K562 treated with DMSO at 1 percent for 24 hours (cell line): ENCODE results near the gene C14orf180. TPM values are rescaled to one million over a fixed set of nuclear protein-coding genes. Genes with fewer than 3 reads are reported as not detected.

ENCODE experiments used
- total RNA-seq: library from RNA; unstranded; fragments of 300-600 nt; gene quantifications from 2 replicates; pipeline ENCODE4 v1.2.3, GENCODE V29; 2022; ENCODE audit warnings: low read depth; ENCODE audit not compliant: insufficient read depth

C14orf180 gene
- total RNA-seq, result not detected in 2 replicates

DNA sequence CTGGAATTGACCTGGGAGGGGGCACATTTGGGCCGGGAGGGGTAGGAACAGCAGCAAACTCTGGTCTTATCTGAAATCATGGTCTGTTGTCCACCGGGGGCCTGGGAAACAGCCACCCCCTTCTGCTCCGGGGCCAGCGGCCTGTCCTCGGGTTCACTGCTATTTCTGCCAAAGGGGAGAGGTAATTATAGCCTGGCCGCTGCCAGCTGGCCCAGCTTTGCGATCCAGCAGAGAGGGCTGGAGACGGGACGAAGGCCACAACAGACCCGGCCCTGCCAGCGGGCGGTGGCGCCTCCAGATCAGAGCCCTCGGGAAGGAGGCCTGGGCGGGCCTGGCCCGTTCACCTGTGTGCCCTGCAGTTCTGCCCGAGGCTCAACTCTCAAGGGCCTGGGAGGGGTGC is at the start of gene C14orf180:
TSS of gene C14orf180 (plus strand) at position 258 of the 400 bp plus-strand sequence. CDS start 6,667 bp downstream, outside the sequence.

DNA sequence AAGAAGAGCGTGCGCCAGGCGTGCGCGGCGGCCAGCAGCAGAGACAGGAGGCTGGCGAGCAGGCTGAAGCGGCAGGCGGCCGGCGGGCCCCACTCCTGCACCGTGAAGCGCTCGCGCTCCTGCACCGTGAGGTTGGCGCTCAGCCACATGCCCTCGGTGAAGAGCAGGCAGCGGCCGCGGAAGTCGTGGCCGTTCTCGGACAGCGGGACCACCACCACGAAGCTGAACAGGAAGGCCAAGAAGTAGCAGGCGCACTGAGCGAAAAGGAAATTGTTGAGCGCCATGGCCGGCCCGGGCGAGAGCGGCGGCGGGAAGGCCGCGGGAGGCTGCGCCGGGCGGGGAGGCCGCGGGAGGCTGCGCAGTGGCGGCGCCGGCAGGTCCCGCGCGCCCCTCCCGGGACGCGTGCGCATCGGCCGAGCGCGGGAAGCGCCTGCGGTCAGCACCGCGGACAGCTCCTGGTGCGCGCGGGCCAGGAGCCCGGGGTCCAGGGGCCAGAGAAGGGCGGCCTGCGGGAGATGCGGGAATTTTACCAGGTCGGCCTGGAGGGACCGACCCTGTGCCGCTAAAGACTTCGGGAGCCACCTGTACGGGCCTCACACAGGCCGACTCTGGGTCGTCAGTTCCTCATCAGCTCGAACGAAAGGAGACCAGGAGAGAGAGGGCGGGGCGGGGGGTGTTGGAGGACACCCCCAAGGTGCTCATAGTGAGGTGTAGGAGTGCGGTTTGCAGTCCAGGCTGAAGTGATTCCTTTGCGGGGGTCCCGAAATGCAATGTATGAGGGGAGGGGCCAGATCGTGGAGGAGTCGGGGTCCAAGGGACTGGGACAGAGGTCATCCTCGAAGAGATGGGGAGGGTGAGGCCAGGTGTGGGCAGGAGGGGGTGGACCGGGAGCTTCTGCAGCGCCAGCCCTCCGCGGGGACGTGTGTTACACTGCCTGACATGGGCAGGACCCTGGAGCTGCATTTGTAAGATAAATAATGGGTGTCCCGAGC is 25.2 kb downstream of the C14orf180 start, which contains the start of gene TMEM179:
TSS of gene TMEM179 (minus strand) at position 315 of the 992 bp plus-strand sequence. CDS start at position 284, 31 bp downstream.

Other genes with a start within 250 kb of the C14orf180 start
- 0.66 and 1.3 TPM in 2 replicates for gene TMEM179, start 25.0 kb downstream of the C14orf180 start, total RNA-seq
- 15.6 and 16.3 TPM in 2 replicates for gene INF2, start 109.9 kb downstream of the C14orf180 start, total RNA-seq
- gene ADSS1, start 144.5 kb downstream of the C14orf180 start, total RNA-seq, result 16.5 and 16.8 TPM in 2 replicates
- 152 and 169 TPM in 2 replicates for gene SIVA1, start 173.4 kb downstream of the C14orf180 start, total RNA-seq
- gene AKT1, start 216.0 kb downstream of the C14orf180 start, total RNA-seq, result 123 and 125 TPM in 2 replicates
- gene ZBTB42, start 221.3 kb downstream of the C14orf180 start, total RNA-seq, result 12.2 and 13.7 TPM in 2 replicates